ENCODE measurements around the gene KLHL35.
"Not testable (repeated sequence)": the region's sequence is repeated elsewhere in the genome, so short reads cannot be mapped to it uniquely, and the experiment has no call there.

KLHL35 gene

GRCh38 chr11:75387736-75388294 lies 45.2 kb downstream of the KLHL35 start:
- no peak for DNase-seq

DNA sequence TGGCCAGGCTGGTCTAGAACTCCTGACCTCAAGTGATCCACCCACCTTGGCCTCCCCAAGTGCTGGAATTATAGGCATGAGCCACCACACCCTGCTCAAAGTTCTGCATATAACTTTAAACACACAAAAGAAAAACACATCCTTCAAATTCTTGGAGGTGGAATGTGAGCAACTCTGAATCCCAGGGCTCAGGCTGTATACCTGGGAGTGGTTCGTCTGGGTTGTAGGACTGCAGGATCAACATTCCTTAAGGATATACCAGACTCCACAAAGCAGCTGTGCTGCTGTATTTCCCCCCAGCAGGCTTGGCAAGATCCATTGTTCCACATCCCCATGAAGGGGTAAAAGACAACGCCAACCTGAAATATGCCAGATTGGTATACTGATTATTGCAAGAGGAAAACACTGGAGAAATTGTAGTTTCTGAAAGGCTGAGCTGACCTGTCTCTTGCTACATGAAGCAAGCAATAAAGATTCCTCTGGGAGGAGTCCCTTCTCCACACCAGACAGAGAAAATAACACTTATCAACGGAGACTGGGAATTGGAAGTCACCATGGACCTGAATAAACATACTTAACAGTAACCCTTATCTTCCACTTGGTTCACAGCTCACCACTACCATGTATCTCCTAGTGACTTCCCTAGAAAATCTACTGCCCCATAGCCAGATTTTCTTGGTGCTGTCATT lies 45.9 kb downstream of the KLHL35 start:
- DNase-seq: no peak

GRCh38 chr11:75384438-75385080 lies 48.4 kb downstream of the KLHL35 start:
- DNase-seq: peak; percentile 85

- no peak for DNase-seq
Measured at GRCh38 chr11:75383246-75383645, 49.8 kb downstream of the KLHL35 start.

DNA sequence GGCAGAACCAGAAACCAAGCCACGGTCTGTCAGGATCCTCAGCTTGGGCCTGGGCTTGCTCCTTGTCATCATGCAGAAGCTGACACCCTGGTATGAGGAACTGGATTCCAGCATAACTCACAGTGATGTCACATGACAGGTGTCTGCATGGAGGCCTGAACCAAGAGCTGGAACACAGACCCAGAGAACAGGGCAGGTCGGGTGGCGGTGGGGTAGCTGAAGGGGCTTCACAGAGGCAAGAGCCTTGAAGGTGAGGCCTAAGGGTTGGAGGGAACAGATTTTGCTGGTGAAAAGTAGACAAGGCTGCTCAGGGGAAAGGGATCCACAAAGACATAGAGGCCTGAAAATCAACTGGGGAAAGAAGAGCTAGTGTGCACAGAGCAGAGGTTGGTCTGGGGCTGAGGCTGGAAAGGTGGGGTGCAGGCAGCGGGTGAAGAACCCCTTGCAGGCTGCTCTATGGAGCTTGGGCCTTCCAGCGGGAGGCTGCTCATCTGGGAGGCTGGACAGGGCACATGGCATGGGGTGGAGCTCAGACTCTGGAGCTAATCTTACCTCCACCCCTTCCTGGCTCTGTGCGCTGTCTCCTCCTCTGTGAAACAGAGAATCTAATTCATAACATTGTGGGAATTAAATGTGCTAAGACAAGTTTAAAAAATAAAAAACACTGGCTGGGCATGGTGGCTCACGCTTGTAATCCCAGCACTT lies 52.1 kb downstream of the KLHL35 start:
- no peak for DNase-seq

DNA sequence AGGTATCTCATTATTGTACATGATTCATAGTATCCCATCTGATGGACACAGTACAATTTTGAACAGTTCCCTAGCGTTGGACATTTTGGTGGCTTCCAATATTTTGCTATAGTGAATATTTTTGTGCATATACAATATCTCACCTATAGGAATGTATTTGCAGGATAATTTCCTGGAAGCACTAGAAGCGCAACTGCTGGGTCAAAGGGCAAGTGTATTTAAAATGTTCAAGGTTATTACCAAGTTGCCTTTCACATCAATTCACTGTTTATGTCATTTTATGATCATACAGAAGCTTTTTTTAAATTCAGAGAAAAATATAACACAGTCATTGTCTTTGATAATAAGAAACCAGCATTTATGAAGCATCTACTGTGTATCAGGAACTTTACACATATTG lies 52.8 kb downstream of the KLHL35 start:
- no peak for DNase-seq

GRCh38 chr11:75378776-75379175 lies 54.2 kb downstream of the KLHL35 start:
- DNase-seq: not testable (repeated sequence)

DNA sequence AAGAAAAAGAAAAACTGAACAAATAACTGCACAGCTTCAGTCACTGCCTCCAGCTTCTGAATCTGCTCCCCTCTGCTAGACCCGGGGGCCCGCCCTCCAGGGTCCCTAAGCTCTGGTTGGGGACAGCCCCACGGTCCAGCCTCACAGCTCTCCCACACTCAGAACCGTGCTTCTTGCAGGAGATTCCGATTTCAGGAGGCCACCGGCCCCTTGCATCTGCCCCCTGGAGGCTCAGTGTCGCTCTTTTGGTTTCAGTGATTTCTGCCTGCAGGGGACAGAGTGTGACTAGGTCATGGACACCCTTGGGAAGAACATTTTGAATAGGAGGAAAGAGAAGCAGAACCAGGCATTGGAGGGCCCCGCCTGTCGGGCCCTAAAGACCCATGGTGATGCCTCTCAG lies 56.8 kb downstream of the KLHL35 start:
- peak; percentile 28 for DNase-seq

- no peak for DNase-seq
Measured at GRCh38 chr11:75375626-75376025, 57.4 kb downstream of the KLHL35 start.

DNA sequence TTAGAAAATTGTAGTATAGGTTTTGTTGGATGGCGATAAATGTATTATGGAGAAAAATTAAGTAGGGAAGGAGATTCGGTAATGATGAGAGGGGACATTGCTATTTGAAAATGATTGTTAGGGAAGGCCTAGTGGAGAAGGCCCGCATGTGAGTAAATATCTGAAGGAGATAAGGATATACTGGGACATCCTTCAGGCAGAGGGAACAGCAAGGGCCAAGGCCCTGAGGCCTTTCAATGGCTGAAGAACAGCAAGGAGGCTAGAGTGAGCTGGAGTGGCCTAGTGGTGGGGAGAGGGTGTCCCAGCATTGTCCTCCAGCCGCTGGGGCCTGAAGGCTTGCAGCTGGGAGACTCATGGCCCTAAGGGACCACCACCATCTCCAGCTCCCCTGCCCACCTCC lies 58.4 kb downstream of the KLHL35 start:
- no peak for DNase-seq

- no peak for DNase-seq
Measured at GRCh38 chr11:75373201-75373600, 59.8 kb downstream of the KLHL35 start.

Data from RPMI8226 (cell line).